Astrocyte (in vitro differentiated cells and primary cell): ENCODE results near the gene CCDC200.
"Not testable (repeated sequence)": the region's sequence is repeated elsewhere in the genome, so short reads cannot be mapped to it uniquely, and the experiment has no call there.

Experiments
- EZH2 ChIP-seq: IDR thresholded peaks from 2 replicates; pipeline ENCODE4 v1.6.1; 2012; ENCODE audit warnings: mild to moderate bottlenecking, low read length, inconsistent platforms; ENCODE audit not compliant: insufficient read depth
- TF ChIP-seq, protein P1 (sequence below): IDR thresholded peaks from 2 replicates; pipeline ENCODE4 v1.5.1; 2011; ENCODE audit warnings: low read depth, mild to moderate bottlenecking, inconsistent platforms, low read length, moderate library complexity; ENCODE audit not compliant: insufficient read depth

DNA sequence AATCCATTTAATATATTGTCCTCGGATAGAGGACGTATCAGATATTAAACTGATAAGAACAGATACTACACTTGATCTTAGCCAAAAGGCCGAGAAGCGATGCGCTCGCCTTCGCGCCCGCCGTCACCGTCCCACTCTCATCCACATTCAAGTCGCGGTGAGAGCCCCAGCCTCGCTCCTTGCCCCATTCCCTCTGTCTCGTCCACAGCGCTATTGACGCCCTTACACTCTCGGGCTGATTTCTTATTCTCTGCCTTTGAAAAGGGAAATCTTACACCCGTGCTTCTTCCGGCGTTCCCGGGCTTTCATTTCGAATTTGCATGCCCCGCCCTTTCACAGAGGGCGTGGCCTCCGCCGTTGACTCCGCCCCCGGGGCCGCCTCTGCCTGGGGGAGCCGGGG is 5.5 kb upstream of the CCDC200 start, which contains the start of gene RNU2-1:
- TF ChIP-seq, protein P1, sequence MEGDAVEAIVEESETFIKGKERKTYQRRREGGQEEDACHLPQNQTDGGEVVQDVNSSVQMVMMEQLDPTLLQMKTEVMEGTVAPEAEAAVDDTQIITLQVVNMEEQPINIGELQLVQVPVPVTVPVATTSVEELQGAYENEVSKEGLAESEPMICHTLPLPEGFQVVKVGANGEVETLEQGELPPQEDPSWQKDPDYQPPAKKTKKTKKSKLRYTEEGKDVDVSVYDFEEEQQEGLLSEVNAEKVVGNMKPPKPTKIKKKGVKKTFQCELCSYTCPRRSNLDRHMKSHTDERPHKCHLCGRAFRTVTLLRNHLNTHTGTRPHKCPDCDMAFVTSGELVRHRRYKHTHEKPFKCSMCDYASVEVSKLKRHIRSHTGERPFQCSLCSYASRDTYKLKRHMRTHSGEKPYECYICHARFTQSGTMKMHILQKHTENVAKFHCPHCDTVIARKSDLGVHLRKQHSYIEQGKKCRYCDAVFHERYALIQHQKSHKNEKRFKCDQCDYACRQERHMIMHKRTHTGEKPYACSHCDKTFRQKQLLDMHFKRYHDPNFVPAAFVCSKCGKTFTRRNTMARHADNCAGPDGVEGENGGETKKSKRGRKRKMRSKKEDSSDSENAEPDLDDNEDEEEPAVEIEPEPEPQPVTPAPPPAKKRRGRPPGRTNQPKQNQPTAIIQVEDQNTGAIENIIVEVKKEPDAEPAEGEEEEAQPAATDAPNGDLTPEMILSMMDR: not testable (repeated sequence)
- not testable (repeated sequence) for TF ChIP-seq EZH2
